ENCODE measurements around the gene ERBIN.
A peak's percentile ranks its signal among the peaks of the same experiment; 100 is the strongest.
"Not testable (repeated sequence)": the region's sequence is repeated elsewhere in the genome, so short reads cannot be mapped to it uniquely, and the experiment has no call there.

The ERBIN gene

GRCh38 chr5:65967288-65968066 lies 41.1 kb downstream of the ERBIN start:
- peak; percentile 69 for DNase-seq (ENCODE audit: low read depth)

GRCh38 chr5:65969539-65970393 lies 43.4 kb downstream of the ERBIN start:
- DNase-seq (ENCODE audit: low read depth) = no peak

DNA sequence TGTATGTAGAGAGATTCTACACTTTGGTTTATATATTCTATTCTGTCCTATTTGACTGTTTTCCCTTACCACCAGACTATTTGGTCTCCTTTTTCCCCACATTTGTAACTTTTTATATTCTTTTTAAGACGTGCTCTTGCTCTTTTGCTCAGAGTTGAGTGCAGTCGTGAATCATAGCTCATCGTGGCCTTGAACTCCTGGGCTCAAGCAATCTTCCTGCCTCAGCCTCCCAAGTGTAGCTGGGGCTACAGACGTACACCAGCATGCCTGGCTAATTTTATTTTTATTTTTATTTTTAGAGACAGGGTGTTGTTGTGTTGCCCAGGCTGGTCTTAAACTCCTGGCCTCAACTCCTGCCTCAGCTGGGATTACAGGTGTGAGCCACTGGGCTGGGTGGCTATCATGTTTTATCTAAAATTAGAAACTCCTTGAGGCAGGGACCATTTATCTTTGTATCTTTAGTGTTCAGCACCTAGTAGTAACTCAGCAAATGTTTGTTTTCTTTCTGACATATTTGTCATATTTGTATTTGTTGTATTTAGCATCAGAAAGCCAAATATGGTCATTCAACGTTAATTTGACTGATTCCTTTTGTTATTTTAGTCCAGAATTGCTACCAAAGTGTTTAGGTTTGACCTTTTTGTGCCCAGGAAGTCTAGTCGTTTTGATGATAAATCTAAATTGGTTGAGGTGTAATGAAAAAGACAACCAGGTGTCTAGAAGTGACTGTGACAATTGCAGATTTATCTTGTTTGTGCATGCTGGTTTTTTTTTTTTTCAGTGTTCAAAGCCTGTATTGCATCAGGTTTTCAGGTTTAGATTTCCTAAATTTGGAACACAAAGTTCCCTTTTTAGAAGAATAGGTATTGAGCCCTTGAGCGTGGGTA lies 44.3 kb downstream of the ERBIN start:
- no peak for DNase-seq (ENCODE audit: low read depth)

DNA sequence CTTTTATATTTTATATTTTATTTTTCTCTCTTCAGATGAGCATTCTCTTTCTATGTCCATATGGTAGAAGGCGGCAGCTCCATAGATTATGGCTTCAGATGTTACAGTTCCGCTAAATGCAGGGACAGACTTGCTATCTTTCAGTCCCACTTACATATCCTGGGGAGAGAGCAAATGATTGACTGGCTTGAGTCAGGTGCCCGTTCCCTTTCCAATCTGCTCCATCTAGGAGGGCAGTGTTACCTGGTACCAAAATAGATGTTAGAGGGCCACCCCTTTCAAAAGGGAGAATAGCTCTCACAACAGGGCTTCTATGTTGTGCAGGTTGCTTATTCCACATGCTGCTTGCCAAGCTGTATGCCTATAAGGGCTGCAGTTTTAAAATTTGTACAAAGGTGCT lies 45.3 kb downstream of the ERBIN start:
- DNase-seq (ENCODE audit: low read depth) = no peak

DNA sequence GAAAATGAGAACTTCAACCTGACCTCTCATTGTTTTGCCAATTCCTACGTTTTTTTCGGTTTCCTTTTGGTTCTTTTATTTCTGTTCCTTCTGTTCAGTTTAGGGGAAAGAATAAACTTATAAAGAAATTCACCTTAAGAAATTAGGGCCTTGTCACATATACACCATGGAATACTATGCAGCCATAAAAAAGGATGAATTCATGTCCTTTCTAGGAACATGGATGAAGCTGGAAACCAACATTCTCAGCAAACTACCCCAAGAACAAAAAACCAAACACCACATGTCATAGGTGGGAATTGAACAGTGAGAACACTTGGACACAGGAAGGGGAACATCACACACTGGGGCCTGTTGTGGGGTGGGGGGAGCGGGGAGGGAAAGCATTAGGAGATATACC lies 46.5 kb downstream of the ERBIN start:
- not testable (repeated sequence) for DNase-seq (ENCODE audit: low read depth)

GRCh38 chr5:65978251-65978650 lies 51.9 kb downstream of the ERBIN start:
- DNase-seq (ENCODE audit: low read depth) = no peak

GRCh38 chr5:65981548-65981947 lies 55.2 kb downstream of the ERBIN start:
- no peak for DNase-seq (ENCODE audit: low read depth)

DNA sequence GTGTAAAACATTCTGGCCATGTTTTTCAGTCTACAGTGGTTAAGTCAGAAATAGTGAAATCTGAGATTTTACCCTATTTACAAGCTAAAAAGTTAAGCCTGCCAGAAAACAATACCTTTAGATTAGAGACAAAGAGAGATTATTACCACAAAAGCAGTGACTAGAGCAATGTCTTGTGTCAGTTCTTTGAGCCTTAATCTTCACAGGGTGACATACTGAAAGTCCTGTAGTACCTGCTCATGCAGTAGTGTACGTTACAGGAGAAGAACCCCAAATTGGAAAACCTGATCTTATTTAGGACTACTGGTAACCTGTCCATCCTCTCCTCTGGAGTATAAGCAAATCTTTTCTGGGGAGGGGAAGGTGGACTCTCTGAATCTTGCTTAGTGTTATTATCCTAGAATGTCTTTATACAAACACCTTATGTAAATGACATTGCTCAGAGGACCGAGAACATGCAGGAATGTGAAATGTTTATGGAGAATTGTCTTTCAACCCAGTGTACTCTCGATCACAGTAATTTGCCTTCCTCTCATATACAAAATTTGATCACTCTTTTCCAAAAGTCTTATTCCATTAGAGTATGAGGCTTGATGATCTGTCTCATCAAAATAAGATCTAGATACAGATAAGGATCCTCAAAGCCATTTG lies 55.7 kb downstream of the ERBIN start:
- DNase-seq (ENCODE audit: low read depth) = no peak

DNA sequence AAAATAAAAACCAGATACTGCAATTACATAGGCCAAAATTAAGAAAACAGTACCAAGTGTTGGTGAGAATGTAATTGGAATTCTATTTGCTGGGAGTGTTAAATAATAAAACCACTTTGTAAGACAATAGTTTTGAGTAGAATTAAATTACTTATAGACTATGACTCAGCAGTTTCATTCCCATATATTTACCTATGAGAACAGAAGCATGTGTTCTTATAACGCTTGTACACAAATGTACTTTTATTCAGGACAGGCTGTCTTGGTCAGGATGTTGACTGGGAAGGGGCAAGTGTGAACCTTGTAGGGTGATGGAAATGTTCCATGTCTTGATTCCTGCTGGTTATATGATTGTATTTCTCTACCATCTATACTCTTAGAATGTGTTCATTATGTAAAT lies 56.3 kb downstream of the ERBIN start:
- no peak for DNase-seq (ENCODE audit: low read depth)

DNA sequence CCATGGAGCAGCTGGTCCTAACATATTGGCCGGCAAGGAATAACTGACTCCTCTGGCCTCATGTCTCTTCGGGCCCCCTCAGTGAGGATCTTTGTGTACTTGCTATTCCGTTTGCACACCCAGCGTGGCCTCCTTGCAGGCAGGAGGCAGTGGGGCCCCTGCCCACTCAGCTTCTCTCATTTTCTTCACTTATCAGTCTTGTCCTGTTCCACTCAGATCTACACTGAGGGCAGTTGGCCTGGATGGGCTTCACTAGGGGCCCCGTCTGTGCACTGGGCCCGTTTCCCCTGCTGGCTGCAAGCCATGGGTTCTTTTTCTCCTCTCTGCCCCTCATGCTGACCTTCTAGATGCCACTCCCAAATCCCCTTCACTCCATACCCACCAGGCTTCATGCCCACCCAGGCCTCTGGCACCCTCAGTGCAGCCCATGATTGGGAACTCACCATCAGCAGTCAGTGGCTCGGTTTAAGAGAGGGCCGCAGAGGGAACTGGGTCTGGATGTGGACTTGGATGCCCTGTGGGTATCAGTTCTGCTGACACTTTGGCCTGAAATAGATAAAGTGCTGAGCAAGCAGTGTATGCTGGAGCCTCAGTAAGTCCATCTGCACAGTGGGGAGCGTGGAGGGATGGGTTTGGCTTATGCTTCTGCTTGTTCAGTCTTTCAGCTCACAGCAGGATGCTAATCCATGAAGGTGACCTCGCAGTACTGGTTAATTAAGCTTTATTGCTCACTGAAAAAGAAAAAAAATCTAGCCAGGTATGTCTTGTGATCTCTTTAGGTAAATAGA lies 57.9 kb downstream of the ERBIN start:
- no peak for DNase-seq (ENCODE audit: low read depth)

DNA sequence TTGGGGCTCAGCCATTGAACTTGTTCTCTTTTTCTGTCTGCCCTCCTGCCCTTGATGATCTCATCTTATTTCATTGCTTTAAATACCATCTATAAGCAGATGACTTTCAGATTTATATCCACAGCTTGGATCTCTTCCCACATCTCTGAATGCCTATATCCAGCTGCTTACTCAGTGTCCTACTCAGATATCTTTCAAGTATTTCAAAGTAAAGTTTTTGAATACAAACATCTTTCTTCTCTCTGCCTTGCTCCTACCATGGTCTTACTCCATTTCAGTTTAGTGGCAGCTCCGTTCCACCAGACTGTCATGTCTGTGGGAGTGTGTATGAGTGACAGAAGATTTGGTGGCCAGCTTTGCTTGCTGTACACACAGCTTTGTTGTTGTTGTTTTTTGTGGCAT lies 59.7 kb downstream of the ERBIN start:
- peak; percentile 47 for DNase-seq (ENCODE audit: low read depth)

DNA sequence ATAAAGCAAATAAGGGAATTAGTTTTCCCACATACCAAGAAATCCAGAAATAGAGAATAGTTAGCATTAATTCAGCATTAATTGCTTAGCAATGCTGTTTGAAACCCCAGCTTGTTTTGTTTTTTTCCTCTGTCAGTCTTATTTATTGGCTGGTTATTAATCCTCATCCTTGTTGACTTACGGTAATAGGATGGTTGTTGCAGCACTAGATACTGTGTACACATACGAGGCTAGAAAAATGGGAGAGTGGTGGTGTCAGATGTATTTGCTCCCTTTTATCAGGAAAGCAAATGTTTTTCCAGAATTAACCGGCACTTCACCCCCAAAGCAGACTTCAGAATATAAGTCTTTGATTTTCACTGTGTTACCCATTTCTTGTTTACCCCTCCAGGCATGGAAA lies 60.4 kb downstream of the ERBIN start:
- no peak for DNase-seq (ENCODE audit: low read depth)

DNA sequence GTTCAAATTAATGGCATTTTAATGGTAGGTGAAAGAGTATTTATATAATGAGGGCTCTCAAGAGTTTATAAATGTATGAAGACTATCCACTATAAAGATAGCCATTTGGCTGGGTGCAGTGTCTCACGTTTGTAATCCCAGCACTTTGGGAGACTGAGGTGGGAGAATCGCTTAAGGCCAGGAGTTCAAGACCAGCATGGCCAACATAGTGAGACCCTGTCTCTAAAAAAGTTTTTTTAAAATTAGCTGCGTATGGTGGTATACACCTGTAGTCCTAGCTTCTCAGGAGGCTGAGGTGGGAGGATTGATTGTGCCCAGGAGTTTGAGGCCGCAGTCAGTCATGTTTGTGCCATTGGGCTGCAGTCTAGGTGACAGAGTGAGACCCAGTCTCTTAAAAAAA lies 61.6 kb downstream of the ERBIN start:
- DNase-seq (ENCODE audit: low read depth) = no peak

- no peak for DNase-seq (ENCODE audit: low read depth)
Observed at GRCh38 chr5:65989158-65989557, 62.8 kb downstream of the ERBIN start.

GRCh38 chr5:65992630-65993029 lies 66.3 kb downstream of the ERBIN start:
- no peak for DNase-seq (ENCODE audit: low read depth)

DNA sequence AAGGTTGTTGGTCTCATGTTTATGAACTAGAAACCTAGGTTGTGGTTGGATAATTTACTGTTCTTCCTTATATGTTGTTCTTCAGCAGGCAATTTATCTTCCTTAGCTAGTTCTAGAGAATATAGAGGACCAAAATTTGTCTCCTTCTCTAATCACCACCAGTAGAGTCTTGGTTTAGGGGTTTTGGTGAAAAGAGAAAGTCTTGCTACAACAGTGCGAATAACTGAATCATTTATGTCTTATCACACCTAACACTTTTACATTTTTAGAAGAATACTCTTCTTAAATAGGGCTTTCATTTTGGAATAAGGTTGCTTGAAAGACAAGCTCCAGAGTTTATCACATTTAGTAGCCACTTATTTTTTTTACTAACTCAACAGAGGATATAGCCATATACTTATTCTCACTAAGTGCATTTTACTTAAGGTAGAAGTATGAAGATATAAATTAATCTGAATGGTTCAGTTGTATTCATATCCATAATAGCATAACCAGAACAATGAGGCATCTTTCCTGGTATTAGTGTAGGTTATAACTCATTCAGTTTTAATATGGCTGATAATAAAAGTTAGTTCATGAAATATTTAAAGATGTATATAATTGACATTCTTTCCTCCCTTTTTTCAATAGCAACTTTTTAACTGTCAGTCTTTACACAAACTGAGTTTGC lies 67.9 kb downstream of the ERBIN start:
- no peak for DNase-seq (ENCODE audit: low read depth)

DNA sequence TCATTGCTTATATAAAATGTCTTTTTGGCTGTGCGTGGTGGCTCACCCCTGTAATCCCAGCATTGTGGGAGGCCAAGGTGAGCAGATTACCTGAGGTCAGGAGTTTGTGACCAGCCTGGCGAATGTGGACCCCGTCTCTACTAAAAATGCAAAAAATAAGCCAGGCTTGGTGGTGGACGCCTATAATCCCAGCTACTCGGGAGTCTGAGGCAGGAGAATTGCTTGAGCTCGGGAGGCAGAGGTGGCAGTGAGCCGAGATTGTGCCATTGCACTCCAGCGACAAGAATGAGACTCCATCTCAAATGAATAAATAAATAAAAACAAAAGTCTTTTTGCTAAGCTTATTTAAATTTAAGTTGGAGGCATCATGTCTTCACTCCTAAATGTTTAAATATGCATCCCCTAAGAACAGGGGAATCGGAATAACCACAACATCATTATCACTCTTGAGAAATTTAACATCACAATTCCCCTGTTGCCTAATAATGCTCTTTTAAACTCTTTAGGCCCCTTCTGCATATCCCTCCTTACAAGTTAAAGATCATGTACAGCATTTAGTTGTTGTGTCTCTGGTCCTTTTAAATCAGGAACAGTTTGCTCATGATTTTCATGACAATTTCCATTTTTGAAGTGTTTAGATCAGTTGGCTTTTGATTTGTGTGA lies 72.8 kb downstream of the ERBIN start:
- DNase-seq (ENCODE audit: low read depth) = no peak

DNA sequence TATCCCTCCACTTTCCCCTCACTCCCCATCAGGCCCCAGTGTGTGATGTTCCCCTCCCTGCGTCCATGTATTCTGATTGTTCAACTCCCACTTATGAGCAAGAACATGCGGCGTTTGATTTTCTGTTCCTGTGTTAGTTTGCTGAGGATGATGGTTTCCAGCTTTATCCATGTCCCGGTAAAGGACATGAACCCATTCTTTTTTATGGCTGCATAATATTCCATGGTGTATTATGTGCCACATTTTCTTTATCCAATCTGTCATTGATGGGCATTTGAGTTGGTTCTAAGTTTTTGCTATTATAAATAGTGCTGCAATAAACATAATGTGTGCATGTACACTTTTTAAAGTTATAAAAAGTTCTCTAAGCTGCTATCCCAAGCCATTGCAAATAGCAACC lies 75.6 kb downstream of the ERBIN start:
- no peak for DNase-seq (ENCODE audit: low read depth)

GRCh38 chr5:66002415-66002814 lies 76.0 kb downstream of the ERBIN start:
- no peak for DNase-seq (ENCODE audit: low read depth)

DNA sequence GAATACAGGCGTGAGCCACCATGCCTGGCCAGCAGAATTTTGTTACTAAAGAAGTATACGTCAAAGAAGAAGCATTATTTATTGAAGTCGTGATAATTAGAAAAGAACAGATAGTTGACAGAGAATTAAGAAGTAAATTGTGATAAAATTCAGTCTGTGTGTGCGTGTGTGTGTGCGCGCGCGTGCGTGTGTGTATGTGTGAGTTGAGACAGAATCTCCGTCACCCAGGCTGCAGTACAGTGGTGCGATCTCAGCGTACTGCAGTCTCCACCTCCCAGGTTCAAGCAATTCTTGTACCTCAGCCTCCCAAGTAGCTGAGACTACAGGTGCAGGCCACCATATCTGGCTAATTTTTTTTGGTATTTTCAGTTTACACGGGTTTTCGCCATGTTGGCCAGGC lies 77.8 kb downstream of the ERBIN start:
- DNase-seq (ENCODE audit: low read depth) = no peak

Data from fibroblast of gingiva (primary cell).